HEK293 (cell line): ENCODE measurements around the gene ARHGEF35.
"Not testable (repeated sequence)": the region's sequence is repeated elsewhere in the genome, so short reads cannot be mapped to it uniquely, and the experiment has no call there.

Source experiments
- CTCF ChIA-PET: fragments of 350-600 bp; formaldehyde crosslinking; extraction: SDS; loops from one replicate; lab custom pipeline; 2021; ENCODE audit warnings: antibody characterized with exemption; lab: Yijun Ruan, JAX
- POLR2A ChIA-PET: fragments of 300-600 bp; formaldehyde crosslinking; extraction: SDS; loops from one replicate; lab custom pipeline; 2020; ENCODE audit warnings: antibody characterized with exemption, inconsistent platforms; lab: Yijun Ruan, JAX
- H3K27ac ChIP-seq: fragments of 200-500 bp; sonication (Bioruptor generic); 2 replicates; pipeline ENCODE4 v1.5.1; 2014; ENCODE audit warnings: low read depth, low read length, control low read depth, inconsistent platforms; ENCODE audit errors: extremely low read depth
- H3K36me3 ChIP-seq, 2 experiments: fragments of 200-500 bp in 1 of 2; sonication (Bioruptor generic) in 1 of 2; 1 replicate in 1 of 2; 2 replicates in 1 of 2; pipeline ENCODE4 v1.5.1; 2014 to 2017; ENCODE audit warnings: inconsistent platforms in 2 of 2, low read length in 2 of 2; ENCODE audit not compliant: control insufficient read depth in 2 of 2, insufficient read depth in 1 of 2
- H3K4me1 ChIP-seq: fragments of 200-500 bp; sonication (Bioruptor generic); 2 replicates; pipeline ENCODE4 v1.5.1; 2014; ENCODE audit warnings: mild to moderate bottlenecking, low read length, inconsistent platforms; ENCODE audit not compliant: control insufficient read depth, insufficient read depth
- H3K4me3 ChIP-seq: 2 replicates; pipeline ENCODE4 v1.5.1; 2011; ENCODE audit warnings: low read depth, mild to moderate bottlenecking, control low read depth, low read length, moderate library complexity
- H3K9me3 ChIP-seq: fragments of 200-500 bp; sonication (Bioruptor generic); 2 replicates; pipeline ENCODE4 v1.5.1; 2014; ENCODE audit warnings: low read depth, low read length, inconsistent platforms; ENCODE audit not compliant: control insufficient read depth, insufficient read depth

ARHGEF35 gene

DNA sequence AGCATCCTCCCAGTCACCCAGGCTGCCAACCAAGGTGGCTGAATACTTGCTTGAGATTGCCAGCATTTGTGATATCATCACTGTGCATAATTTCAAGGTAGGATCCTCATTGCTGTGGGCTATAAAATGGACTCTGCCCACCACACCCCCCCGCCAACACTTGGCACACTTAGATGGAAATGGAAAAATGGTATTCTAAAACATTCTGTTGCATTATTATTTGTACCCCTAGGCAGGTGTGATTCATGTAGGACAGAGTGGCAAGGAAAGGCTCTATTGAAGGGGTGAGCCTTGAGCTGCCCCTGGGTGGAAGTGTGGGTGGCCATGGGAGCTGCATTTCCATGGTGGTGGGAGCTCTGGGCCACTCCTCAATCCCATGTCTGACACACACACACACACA is 22.9 kb upstream of the ARHGEF35 start:
- H3K4me1 ChIP-seq, POLR2A ChIA-PET, CTCF ChIA-PET: not testable (repeated sequence)

DNA sequence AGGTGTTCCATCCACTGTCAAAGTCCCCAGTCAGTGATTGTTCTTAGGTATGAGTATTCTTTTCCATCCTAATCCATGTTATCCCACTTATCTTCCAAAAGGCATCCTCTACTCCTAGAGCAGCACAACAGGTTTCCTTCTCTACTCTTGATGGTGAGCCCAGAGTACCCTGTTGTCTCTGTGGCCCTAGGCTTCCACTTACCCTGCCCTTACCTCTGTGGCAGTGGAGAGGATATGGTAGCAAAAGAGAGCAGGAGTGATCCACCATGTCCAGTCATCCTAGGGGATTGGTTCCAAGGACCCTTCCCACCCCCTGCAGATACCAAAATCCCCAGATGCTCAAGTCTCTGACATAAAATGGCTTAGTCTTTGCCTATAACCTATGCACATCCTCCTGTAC is 21.6 kb upstream of the ARHGEF35 start:
- H3K4me3 ChIP-seq, H3K36me3 ChIP-seq, H3K27ac ChIP-seq, H3K4me1 ChIP-seq, POLR2A ChIA-PET, H3K9me3 ChIP-seq, CTCF ChIA-PET: not testable (repeated sequence)

More for the DNA sequence above, 22.9 kb upstream of the ARHGEF35 start:
- H3K36me3 ChIP-seq, H3K4me3 ChIP-seq, H3K27ac ChIP-seq, H3K9me3 ChIP-seq: not testable (repeated sequence)

DNA sequence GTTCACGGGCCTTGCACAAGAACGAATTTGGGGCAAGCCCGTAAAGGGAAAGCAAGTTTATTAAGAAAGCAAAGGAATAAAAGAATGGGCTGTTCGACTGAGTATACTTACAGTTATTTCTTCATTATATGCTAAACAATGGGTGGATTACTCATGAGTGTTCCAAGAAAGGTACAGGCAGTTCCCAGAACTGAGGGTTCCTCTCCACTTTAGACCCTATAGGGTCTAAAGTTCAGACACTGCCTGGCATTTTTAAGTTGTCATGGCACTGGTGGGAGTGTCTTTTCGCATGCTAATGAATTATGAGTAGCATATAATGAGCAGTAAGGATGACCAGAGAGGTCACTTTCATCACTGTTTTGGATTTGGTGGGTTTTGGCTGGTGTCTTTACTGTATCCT is 9.7 kb upstream of the ARHGEF35 start:
- H3K27ac ChIP-seq, POLR2A ChIA-PET, H3K36me3 ChIP-seq, H3K4me3 ChIP-seq, H3K4me1 ChIP-seq, CTCF ChIA-PET, H3K9me3 ChIP-seq: not testable (repeated sequence)

DNA sequence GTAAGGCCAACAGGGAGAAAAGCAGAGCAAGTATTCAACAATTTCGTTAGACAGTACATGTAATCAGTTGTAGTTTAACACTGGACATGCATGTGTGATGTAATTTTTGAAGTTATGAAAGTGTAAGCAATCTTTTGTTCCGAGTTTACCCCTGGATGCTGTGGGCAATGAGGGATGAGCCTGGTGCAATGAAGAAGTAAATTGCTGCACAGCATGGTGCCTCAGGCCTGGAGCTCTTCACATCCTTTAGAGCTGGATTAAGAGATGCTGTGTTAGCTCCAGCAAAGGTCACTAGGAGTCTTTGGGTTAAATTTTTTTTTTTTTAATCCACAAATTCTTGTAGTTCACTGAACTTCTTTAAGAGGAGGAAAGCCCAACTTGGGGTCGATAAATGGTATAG is 7.5 kb upstream of the ARHGEF35 start:
- H3K4me3 ChIP-seq, POLR2A ChIA-PET, H3K9me3 ChIP-seq, H3K27ac ChIP-seq, H3K36me3 ChIP-seq, CTCF ChIA-PET, H3K4me1 ChIP-seq: not testable (repeated sequence)

DNA sequence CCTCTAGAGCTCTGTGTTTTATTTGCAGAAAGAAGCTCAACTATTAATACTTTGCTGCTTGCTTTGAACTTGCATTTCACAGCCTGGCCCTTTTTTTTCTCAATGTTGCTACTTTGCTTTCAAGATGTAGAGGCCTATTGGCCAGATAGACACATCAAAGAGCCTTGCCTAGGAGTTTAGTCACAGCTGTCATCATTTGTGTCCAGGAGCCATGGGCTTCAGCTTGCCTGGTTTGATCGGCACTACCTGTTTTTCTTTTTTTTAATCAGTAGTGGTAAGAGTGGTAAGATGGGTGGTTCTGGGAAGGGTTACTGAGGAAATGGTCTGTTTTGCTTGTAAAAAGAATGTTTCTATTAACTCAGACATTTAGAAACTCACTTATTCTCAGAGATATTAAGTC is 6.3 kb upstream of the ARHGEF35 start:
- H3K4me3 ChIP-seq, H3K36me3 ChIP-seq, H3K4me1 ChIP-seq, POLR2A ChIA-PET, H3K9me3 ChIP-seq, H3K27ac ChIP-seq: not testable (repeated sequence)
- CTCF ChIA-PET = interaction anchor here (0.7 kb wide), 1 partner anchor 1321 kb away, joined by 4 read pairs; no protein-coding TSS in a partner anchor

DNA sequence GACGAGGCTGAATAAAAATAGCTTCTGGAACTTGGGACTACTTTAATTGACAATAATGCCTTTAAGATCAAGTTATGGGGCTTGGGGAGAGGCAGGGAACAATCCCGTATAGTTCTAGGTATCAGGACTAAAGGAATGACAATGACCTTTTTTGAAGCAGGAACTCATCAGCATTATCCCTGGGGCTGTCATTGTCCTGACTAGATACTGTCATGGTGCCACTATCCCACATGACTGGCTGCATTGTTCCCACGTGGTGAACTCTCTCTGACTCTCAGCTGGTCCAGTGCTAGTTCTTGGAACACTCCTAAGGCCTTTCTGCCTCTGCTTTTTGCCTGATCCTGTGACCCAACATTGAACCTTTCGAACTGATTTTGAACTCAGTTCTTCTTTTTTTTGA is 3.3 kb upstream of the ARHGEF35 start:
- H3K4me1 ChIP-seq, H3K27ac ChIP-seq, H3K36me3 ChIP-seq, H3K9me3 ChIP-seq, POLR2A ChIA-PET, H3K4me3 ChIP-seq, CTCF ChIA-PET: not testable (repeated sequence)

DNA sequence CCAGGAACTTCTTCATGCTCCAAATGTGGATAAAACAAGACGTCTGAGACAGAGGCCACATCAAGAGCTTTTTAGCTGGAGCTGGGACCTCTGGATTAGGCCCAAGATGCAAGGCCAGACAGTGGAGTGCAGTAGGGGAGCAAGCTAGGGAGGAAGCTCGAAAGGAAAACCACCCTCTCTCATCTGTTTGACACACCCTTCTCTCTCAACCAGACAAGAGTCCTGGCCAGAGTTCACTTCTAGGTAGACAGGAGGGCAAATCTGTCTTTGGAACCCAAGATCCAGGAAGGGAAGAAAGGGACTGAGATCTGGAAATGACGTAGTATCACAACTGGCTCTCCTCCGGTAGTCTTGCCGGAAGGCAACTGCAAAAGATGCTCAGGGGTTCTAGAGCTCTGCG is 1.2 kb downstream of the ARHGEF35 start:
- POLR2A ChIA-PET, H3K4me3 ChIP-seq, CTCF ChIA-PET: not testable (repeated sequence)

DNA sequence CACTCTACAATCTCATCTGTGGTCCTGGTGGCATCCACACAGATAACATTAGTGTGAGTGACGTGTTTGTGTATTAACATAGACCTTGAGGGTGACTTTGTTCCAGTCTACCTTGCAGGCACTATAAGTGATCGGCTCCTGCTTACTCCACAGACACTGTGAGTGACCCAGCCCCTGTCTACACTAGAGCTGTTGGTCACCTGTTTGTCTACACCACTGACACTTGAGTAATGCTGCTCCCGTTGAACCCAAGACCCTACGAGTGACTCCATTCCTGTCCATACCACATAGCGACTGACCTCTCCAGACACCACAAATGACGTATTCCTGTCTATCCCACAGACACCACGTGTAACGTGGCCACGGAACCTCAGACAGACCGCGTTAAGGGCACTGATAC is 1.9 kb downstream of the ARHGEF35 start:
- H3K9me3 ChIP-seq = not testable (repeated sequence)

More for the DNA sequence above, 1.2 kb downstream of the ARHGEF35 start:
- not testable (repeated sequence) for H3K36me3 ChIP-seq, H3K27ac ChIP-seq, H3K9me3 ChIP-seq, H3K4me1 ChIP-seq

DNA sequence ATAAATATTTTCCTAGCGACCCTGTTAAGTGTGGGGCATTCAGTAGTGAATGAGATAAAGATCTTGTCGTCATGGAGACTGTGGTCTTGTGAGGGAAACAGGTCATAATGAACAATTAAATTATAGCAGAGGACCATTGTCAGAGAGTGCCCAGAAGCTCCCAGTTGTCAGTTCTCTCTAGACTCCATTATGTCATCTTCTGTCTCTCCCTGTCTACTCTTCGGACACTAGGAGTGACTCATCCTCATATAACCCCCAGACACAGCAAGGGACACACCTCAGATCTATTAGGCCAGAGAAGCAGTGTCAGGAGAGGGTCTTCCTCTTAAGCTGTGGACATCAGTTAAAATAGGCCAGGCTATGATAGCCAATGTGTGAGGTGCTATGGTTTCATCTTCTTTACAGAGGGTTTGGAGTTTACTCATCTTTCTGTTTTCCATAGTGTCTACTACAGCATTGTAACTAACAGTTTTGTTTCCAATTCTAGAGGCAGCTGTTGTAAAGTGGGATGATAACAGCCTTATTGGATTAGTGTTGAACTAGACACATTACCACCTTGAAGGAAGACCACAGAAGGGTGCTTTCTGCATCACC is 7.0 kb downstream of the ARHGEF35 start:
- H3K4me1 ChIP-seq, CTCF ChIA-PET, H3K4me3 ChIP-seq, POLR2A ChIA-PET, H3K9me3 ChIP-seq, H3K36me3 ChIP-seq, H3K27ac ChIP-seq: not testable (repeated sequence)

More for the DNA sequence above, 1.9 kb downstream of the ARHGEF35 start:
- H3K4me3 ChIP-seq, H3K4me1 ChIP-seq, POLR2A ChIA-PET, H3K27ac ChIP-seq, CTCF ChIA-PET, H3K36me3 ChIP-seq: not testable (repeated sequence)

DNA sequence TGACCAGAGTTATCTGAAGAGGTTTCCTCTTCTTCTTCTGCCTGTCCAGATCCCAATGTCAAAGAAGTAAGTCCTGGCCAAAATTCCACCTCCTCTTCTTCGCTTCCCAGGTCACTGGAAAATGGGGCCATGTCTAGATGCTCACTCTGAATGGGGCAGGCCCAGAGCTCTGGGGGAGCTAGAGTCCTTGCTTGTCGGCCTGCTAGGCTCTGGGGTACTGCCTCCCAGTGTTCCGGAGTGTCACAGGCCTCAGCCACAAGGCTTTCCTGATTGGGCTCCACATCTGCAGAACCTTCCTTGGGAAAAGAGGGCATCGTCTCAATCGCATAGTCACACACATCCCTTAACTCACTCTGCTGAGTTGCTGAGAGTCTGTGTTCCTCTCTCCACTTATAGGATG is 7.8 kb downstream of the ARHGEF35 start:
- POLR2A ChIA-PET = not testable (repeated sequence)

DNA sequence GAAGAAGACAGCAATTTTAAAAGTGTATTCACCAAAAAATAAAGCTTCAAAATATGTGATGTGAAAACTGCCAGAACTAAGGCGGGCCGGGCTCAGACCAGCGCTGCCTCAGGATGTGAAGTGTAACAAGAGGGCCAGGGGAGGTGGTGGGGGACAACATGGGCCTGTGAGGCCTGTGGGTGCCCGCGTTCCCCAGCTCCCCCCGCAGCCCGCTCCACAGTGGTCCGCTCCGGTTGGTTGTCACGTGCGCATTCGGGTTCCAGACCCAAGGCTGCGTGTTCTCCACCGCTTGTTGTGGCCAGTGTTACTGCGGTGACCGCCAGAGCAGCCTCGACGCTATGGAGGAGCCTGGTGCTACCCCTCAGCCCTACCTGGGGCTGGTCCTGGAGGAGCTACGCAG is 12.5 kb downstream of the ARHGEF35 start, which contains the start of gene CTAGE4:
TSS of gene CTAGE4 (plus strand) at position 301 of the 400 bp plus-strand sequence. CDS start at position 339, 38 bp downstream.
- H3K36me3 ChIP-seq, H3K27ac ChIP-seq, H3K9me3 ChIP-seq, H3K4me3 ChIP-seq, POLR2A ChIA-PET, H3K4me1 ChIP-seq, CTCF ChIA-PET: not testable (repeated sequence)

More for the DNA sequence above, 7.8 kb downstream of the ARHGEF35 start:
- H3K9me3 ChIP-seq, H3K4me1 ChIP-seq, H3K27ac ChIP-seq, H3K4me3 ChIP-seq, H3K36me3 ChIP-seq, CTCF ChIA-PET: not testable (repeated sequence)
